ENCODE data around the gene RHD.

DNA sequence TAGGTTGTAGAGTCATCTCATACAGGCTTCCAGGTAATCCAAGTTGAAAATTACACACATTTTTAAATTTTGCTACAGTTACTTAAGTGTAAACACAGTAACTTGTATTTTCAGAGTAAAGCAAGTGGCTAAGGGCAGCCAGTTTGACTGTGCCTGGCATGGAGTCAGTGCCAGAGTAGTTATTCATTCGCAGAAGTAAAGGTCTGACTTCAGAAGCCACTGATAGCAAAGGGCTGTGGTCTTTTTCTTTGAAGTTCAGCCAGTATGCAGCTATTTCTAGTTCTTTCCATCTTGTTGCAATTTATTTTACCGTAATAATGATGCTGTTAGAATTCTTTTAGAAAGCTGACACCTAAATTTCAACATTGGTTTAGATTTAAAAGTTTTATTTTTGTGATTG, 75.2 kb downstream of the RHD start:
- TF ChIP-seq CTCF (IDR thresholded peaks at IDR 0.05) (no peak), POLR2A (IDR thresholded peaks at IDR 0.05) (no peak)

Data from adrenal gland (tissue), 5 donors.